Peyer's patch (tissue), 4 donors: ENCODE data around the gene GPC5. TPM values are rescaled to one million over a fixed set of nuclear protein-coding genes. Genes with fewer than 3 reads are reported as not detected.

Experiments used
- DNase-seq, 3 donors: peaks; one replicate each; pipeline ENCODE4 v3.0.0-alpha.2; 2017 to 2019
- H3K27ac ChIP-seq, 4 donors: fragments of 200-600 bp; sonication (generic); one replicate each; pipeline ENCODE4 v1.5.1; 2016 to 2019
- H3K27me3 ChIP-seq, 2 donors: fragments of 200-600 bp; sonication (generic); one replicate each; pipeline ENCODE4 v1.5.1; 2019
- H3K36me3 ChIP-seq, 3 donors: fragments of 200-600 bp; sonication (generic); one replicate each; pipeline ENCODE4 v1.5.1; 2016 to 2019
- H3K4me1 ChIP-seq, 4 donors: fragments of 200-600 bp; sonication (generic); one replicate each; pipeline ENCODE4 v1.5.1; 2016 to 2019
- H3K4me3 ChIP-seq, 4 donors: fragments of 200-600 bp; sonication (generic); 1 replicate in 3 of 4; 2 replicates in 1 of 4; pipeline ENCODE4 v1.5.1; 2016 to 2019; ENCODE audit warnings: mild to moderate bottlenecking in 1 of 4
- H3K9me3 ChIP-seq, 4 donors: fragments of 200-600 bp; sonication (generic); one replicate each; pipeline ENCODE4 v1.5.1; 2016 to 2019; ENCODE audit warnings: mild to moderate bottlenecking in 1 of 4
- CTCF ChIP-seq, 6 experiments: fragments of 450-650 bp in 4 of 6; fragments of 200-600 bp in 2 of 6; sonication (generic) in 1 of 6; IDR thresholded peaks; one replicate each; pipeline ENCODE4 v1.5.1; 2017 to 2019; ENCODE audit warnings: antibody characterized with exemption in 6 of 6, mild to moderate bottlenecking in 3 of 6, moderate library complexity in 1 of 6
- POLR2A ChIP-seq, 2 donors: fragments of 450-650 bp; IDR thresholded peaks; one replicate each; pipeline ENCODE4 v1.5.1; 2017; ENCODE audit warnings: antibody characterized with exemption in 2 of 2, mild to moderate bottlenecking in 2 of 2, moderate library complexity in 2 of 2
- total RNA-seq, 4 donors: library from RNA; depleted of rRNA; stranded (reverse); fragments of >200 nt; gene quantifications; one replicate each; pipeline ENCODE4 v1.1.0, GENCODE V29; 2016

GPC5 gene
- total RNA-seq, 4 donors from 2014 or later, result 4.1 TPM; not detected in 3

- Histone ChIP-seq H3K9me3 (no peaks in the 10 kb centered on the region), H3K4me3 (no peak overlapping the region), H3K27ac (no peak overlapping the region), H3K27me3 (no peaks in the 10 kb centered on the region), H3K36me3 (no peaks in the 10 kb centered on the region), H3K4me1 (no peaks in the 10 kb centered on the region)
- DNase-seq, result no peak
- TF ChIP-seq POLR2A (IDR thresholded peaks at IDR 0.05) (no peak), CTCF (IDR thresholded peaks at IDR 0.05) (no peak)
Measured at GRCh38 chr13:91702411-91702810, 304.0 kb downstream of the GPC5 start.

GRCh38 chr13:91704398-91704797, 306.0 kb downstream of the GPC5 start:
- no peaks in the 10 kb centered on the region for H3K36me3 ChIP-seq
- TF ChIP-seq CTCF (IDR thresholded peaks at IDR 0.05) (no peak), POLR2A (IDR thresholded peaks at IDR 0.05) (no peak)
- H3K4me3 ChIP-seq, result no peak overlapping the region
- H3K27me3 ChIP-seq, result no peaks in the 10 kb centered on the region
- no peak overlapping the region for H3K27ac ChIP-seq
- no peak for DNase-seq
- no peaks in the 10 kb centered on the region for H3K4me1 ChIP-seq
- H3K9me3 ChIP-seq, result no peaks in the 10 kb centered on the region

GRCh38 chr13:91708558-91708957, 310.1 kb downstream of the GPC5 start:
- no peak for DNase-seq
- H3K27me3 ChIP-seq, result no peaks in the 10 kb centered on the region

GRCh38 chr13:91709180-91709579, 310.8 kb downstream of the GPC5 start:
- Histone ChIP-seq H3K27ac (no peak overlapping the region), H3K36me3 (no peaks in the 10 kb centered on the region), H3K27me3 (no peaks in the 10 kb centered on the region), H3K9me3 (no peaks in the 10 kb centered on the region), H3K4me1 (no peaks in the 10 kb centered on the region), H3K4me3 (no peak overlapping the region)
- TF ChIP-seq CTCF (IDR thresholded peaks at IDR 0.05) (no peak), POLR2A (IDR thresholded peaks at IDR 0.05) (no peak)
- DNase-seq, result no peak

More at GRCh38 chr13:91708558-91708957, 310.1 kb downstream of the GPC5 start:
- Histone ChIP-seq H3K4me1 (no peaks in the 10 kb centered on the region), H3K9me3 (no peaks in the 10 kb centered on the region), H3K27ac (no peak overlapping the region), H3K4me3 (no peak overlapping the region), H3K36me3 (no peaks in the 10 kb centered on the region)
- TF ChIP-seq POLR2A (IDR thresholded peaks at IDR 0.05), result no peak
- no peak for TF ChIP-seq CTCF (IDR thresholded peaks at IDR 0.05)

- no peak for DNase-seq
- Histone ChIP-seq H3K4me1 (no peaks in the 10 kb centered on the region), H3K27ac (no peak overlapping the region), H3K27me3 (no peaks in the 10 kb centered on the region), H3K9me3 (no peaks in the 10 kb centered on the region), H3K36me3 (no peaks in the 10 kb centered on the region), H3K4me3 (no peak overlapping the region)
- TF ChIP-seq POLR2A (IDR thresholded peaks at IDR 0.05), result no peak
Measured at GRCh38 chr13:91710733-91711132, 312.3 kb downstream of the GPC5 start.

GRCh38 chr13:91714855-91715254, 316.4 kb downstream of the GPC5 start:
- no peak overlapping the region for H3K4me3 ChIP-seq

More at GRCh38 chr13:91714855-91715254, 316.4 kb downstream of the GPC5 start:
- Histone ChIP-seq H3K36me3 (no peaks in the 10 kb centered on the region), H3K4me1 (no peaks in the 10 kb centered on the region), H3K9me3 (no peaks in the 10 kb centered on the region), H3K27me3 (no peaks in the 10 kb centered on the region), H3K27ac (no peak overlapping the region)
- TF ChIP-seq POLR2A (IDR thresholded peaks at IDR 0.05) (no peak), CTCF (IDR thresholded peaks at IDR 0.05) (no peak)
- DNase-seq, result no peak
